Testis (tissue), 3 donors: ENCODE data around the gene ADCY5. TPM values are rescaled to one million over a fixed set of nuclear protein-coding genes. Genes with fewer than 3 reads are reported as not detected.

Experiments
- DNase-seq: peaks from one replicate; pipeline ENCODE4 v3.0.0-alpha.2; 2019
- H3K27ac ChIP-seq, 2 donors: fragments of 200-600 bp; sonication (generic); one replicate each; pipeline ENCODE4 v1.5.1; 2019
- H3K27me3 ChIP-seq: fragments of 200-600 bp; sonication (generic); one replicate; pipeline ENCODE4 v1.5.1; 2019
- H3K36me3 ChIP-seq: fragments of 200-600 bp; sonication (generic); one replicate; pipeline ENCODE4 v1.5.1; 2017; ENCODE audit warnings: low read depth; ENCODE audit errors: missing control alignments
- H3K4me1 ChIP-seq: fragments of 200-600 bp; sonication (generic); one replicate; pipeline ENCODE4 v1.5.1; 2019
- H3K4me3 ChIP-seq, 2 donors: fragments of 200-600 bp; sonication (generic); one replicate each; pipeline ENCODE4 v1.5.1; 2017 to 2019
- H3K9me3 ChIP-seq: fragments of 200-600 bp; sonication (generic); one replicate; pipeline ENCODE4 v1.5.1; 2017
- POLR2A ChIP-seq: fragments of 450-650 bp; IDR thresholded peaks from one replicate; pipeline ENCODE4 v1.6.1; 2017; ENCODE audit warnings: antibody characterized with exemption, mild to moderate bottlenecking, moderate library complexity
- WGBS, 2 donors: methylation state at CpG; one replicate each; pipeline ENCODE4 v1.1.5; 2018; 5-methylcytosine and 5-hydroxymethylcytosine counted together
- intact Hi-C: fragments of 100-400 bp; cut with DNase I; formaldehyde crosslinking; loops from one replicate; pipeline ENCODE4 v1.15.1; 2023; ENCODE audit warnings: low total_unique reads
- polyA plus RNA-seq: library from polyadenylated mRNA; stranded (reverse); fragments of 350-450 nt; fragmentation: Illumina TruSeq; extraction: RNeasy Lipid Tissue Mini Kit (QIAGEN cat#74804); gene quantifications from one replicate; pipeline ENCODE4 v1.2.3, GENCODE V29; 2014; ENCODE audit warnings: low read depth, low replicate concordance; ENCODE audit not compliant: insufficient read depth
- total RNA-seq, 2 donors: library from RNA; depleted of rRNA; stranded (reverse); fragments of >200 nt; gene quantifications; one replicate each; pipeline ENCODE4 v1.2.3, GENCODE V29; 2016
- TF ChIP-seq, protein P1 (sequence below), 3 experiments: fragments of 450-650 bp in 2 of 3; fragments of 200-600 bp in 1 of 3; sonication (generic) in 1 of 3; IDR thresholded peaks; one replicate each; pipeline ENCODE4 v1.5.1; 2016 to 2019; ENCODE audit warnings: antibody characterized with exemption in 3 of 3, mild to moderate bottlenecking in 2 of 3, moderate library complexity in 1 of 3

ADCY5 gene
- total and polyA plus RNA-seq, 3 donors from 2014 or later: 16.5 to 41.6 (median 33.6) TPM

DNA sequence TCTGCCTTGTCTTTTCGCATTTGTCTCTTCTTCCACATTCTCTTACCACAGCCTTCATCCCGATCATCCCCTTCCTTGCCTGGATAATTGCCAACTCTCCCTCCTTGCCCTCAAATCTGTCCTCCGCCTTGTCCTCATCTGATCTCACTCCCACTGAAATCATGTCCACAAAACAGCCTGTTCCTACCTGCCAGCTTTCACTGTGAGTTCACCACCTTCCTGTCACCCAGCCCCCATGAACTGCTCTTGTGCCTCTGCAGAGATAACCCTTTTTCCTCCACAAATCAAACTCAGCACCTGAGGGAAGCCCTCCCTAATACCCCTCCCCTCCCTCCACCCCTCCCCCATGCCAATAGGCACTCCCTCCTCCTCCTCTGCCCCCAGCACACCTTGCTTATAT is 4.8 kb upstream of the ADCY5 start:
- Histone ChIP-seq H3K4me1 (peaks cover 9% of the 10 kb centered on the region), H3K36me3 (no peaks in the 10 kb centered on the region), H3K4me3 (no peak overlapping the region), H3K9me3 (no peaks in the 10 kb centered on the region), H3K27ac (no peak overlapping the region), H3K27me3 (no peaks in the 10 kb centered on the region)
- DNase-seq: no peak
- intact Hi-C loops: no loop called here
- 55 to 71% methylated on average over 3 of the region's 3 CpGs for WGBS, 2 donors
- TF ChIP-seq, protein P1, sequence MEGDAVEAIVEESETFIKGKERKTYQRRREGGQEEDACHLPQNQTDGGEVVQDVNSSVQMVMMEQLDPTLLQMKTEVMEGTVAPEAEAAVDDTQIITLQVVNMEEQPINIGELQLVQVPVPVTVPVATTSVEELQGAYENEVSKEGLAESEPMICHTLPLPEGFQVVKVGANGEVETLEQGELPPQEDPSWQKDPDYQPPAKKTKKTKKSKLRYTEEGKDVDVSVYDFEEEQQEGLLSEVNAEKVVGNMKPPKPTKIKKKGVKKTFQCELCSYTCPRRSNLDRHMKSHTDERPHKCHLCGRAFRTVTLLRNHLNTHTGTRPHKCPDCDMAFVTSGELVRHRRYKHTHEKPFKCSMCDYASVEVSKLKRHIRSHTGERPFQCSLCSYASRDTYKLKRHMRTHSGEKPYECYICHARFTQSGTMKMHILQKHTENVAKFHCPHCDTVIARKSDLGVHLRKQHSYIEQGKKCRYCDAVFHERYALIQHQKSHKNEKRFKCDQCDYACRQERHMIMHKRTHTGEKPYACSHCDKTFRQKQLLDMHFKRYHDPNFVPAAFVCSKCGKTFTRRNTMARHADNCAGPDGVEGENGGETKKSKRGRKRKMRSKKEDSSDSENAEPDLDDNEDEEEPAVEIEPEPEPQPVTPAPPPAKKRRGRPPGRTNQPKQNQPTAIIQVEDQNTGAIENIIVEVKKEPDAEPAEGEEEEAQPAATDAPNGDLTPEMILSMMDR (IDR thresholded peaks at IDR 0.05): no peak
- no peak for TF ChIP-seq POLR2A

- H3K4me1 ChIP-seq: peaks cover 9% of the 10 kb centered on the region
- TF ChIP-seq, protein P1 (IDR thresholded peaks at IDR 0.05): no peak
- TF ChIP-seq POLR2A: no peak
- no peaks in the 10 kb centered on the region for H3K36me3 ChIP-seq
- no peaks in the 10 kb centered on the region for H3K27me3 ChIP-seq
- WGBS, 2 donors: 57 to 61% methylated on average over 4 of the region's 4 CpGs
- intact Hi-C loops: no loop called here
- H3K9me3 ChIP-seq: no peaks in the 10 kb centered on the region
- DNase-seq: no peak
- H3K27ac ChIP-seq: peak overlapping the region in 1 of 2 donors; percentile 94
- H3K4me3 ChIP-seq: no peak overlapping the region
Observed at GRCh38 chr3:123451186-123451585, 2.3 kb upstream of the ADCY5 start.

DNA sequence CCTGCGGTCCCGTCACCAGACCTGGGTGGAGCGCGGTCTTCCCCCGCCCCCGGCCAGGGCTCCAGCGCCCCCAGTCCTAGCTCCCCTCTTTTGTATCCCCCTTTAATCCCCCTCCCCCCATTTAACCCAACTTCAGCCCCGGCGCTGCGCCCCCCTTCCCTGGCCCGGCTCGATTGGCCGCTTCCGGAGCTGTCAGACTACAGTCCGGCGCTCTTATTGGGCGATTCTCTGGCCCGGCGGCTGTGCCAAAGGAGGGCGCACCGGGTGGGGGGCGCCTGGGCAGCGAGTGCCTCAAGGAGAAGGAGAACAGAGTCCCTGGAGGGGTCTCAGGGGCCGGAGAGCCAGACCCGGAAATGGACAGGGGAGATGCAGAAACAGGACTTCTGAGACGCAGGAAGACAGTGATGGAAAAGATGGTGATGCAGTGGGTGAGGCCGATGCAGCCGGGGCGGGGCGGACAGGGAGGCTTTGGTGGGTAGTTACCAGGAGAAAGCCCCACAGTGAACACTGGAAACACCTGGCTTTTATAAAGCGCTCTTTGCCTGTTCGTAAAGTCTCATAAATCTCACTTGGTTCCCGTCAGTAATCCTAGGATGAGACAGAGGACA is 1.2 kb upstream of the ADCY5 start:
- Histone ChIP-seq H3K9me3 (no peaks in the 10 kb centered on the region), H3K36me3 (no peaks in the 10 kb centered on the region), H3K27me3 (no peaks in the 10 kb centered on the region), H3K27ac (peak overlapping the region; percentile 79 to 94), H3K4me3 (peak overlapping the region; percentile 75 to 78), H3K4me1 (peaks cover 9% of the 10 kb centered on the region)
- peak; percentile 57 for DNase-seq
- intact Hi-C loops: loop anchor here (10.0 kb wide), 1 partner anchor 115 kb away; no protein-coding TSS in a partner anchor
- no peak for TF ChIP-seq POLR2A
- TF ChIP-seq, protein P1 (IDR thresholded peaks at IDR 0.05): no peak
- WGBS, 2 donors: 7 to 9% methylated on average over 18 to 33 of the region's 33 CpGs

DNA sequence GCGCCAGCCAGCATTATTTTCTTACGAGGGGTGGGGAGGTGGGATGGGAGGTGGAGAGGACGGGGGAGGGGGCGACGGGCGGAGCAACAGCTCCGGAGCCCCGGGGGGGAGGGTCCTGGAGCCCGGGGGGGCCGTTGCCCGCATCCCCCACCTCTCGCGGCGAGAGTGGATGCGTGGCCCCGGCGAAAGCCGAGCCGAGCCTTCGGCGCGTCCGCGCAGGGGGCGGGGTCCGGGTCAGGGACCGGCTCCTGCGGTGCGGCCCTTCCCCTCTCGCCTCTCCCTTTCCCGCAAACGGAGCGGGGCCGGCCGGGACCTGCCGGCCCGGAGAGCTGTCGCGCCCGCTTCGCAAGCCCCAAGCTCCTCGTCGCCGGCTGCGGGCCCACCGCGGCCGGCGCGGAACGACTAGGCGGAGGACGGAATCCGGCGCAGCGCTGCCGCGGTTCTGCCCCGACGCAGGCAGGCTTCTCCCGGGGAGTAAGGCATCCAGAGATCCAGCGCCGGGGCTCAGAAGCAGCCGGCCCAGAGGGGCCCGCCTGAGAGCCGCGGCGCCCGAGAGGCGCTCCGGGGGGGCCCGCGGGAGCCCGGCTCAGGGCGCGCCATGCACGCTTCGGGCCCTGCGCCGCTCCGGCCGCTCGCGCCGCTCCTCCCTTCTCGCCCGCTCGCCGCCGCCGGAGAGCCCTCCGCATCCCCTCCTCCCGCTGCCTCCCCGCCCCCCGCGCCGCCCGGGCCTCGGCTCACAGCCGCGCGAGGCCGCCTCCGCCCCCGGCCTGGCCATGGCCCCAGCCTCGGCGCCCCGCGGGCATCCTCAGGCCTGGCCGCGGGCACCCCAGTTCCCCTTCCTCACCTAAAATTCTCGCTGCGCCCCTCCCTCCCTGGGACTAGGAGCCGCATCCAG is 459 bp upstream of the ADCY5 start:
- Histone ChIP-seq H3K27me3 (no peaks in the 10 kb centered on the region), H3K4me3 (peak overlapping the region; percentile 75 to 78), H3K27ac (peak overlapping the region; percentile 94 to 95), H3K9me3 (no peaks in the 10 kb centered on the region), H3K36me3 (no peaks in the 10 kb centered on the region), H3K4me1 (peaks cover 9% of the 10 kb centered on the region)
- DNase-seq: peak; percentile 40
- intact Hi-C loops: loop anchor here (10.0 kb wide), 1 partner anchor 115 kb away; no protein-coding TSS in a partner anchor
- TF ChIP-seq POLR2A: no peak
- TF ChIP-seq, protein P1 (IDR thresholded peaks at IDR 0.05): no peak
- WGBS, 2 donors: 0 to 1% methylated on average over 2 to 71 of the region's 114 CpGs
